HuH-7 (cell line): Measurements from ENCODE around the gene VDR.

Experiments used
- DNase-seq: peaks from one replicate; pipeline ENCODE4 v3.0.0; 2011; ENCODE audit warnings: low spot score

Gene VDR

DNA sequence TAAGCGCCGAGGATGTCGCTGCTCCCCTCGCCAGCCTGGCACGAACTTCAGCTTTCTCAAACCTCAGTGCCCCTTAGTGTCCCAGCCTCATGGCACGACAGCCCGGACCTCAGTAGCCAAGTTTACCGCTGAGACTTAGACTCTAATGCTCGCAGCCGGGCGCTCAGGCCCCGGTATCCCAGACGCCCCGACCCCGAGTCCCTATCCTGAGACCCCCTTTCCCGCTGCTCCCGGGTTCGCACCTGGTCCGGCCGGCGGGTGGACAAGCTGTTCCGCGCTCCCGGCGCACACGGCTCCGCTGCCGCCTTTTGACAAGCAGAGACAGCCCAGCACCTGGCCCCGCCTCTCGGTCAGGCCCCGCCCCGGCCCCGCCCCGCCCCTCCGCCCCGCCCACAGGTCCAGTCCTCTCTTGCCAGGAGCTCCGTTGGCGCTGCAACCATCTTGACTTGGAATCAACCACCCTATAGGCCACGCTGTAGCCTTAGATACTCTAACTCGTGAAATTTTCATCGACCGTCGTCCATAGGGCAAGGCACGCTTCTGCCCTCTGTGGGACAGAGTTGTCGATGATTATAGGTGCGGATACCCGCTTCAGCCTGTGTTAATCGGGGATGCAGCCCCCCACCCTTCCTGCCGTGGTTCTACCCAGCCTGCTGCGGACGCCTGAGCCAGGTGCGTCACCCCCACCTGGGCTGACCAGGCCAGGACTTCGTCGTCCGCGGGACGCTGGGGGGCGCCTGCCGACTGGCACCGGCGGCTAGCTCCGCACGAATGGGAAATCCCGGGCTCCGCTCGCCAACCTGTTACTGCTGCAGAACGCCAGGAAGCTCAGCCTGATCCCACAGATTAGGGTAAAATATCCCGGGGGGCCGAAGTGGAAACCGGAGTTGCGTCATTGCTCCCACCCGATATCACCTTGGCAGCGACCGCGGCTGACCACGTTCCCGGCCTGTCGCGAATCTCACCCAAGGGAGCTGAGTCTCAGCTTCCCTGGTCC, at the start of gene VDR:
Gene VDR (minus strand): TSS at position 282 of the 997 bp plus-strand sequence. CDS start 25,881 bp downstream, outside the sequence.
- peak; percentile 83 for DNase-seq

DNA sequence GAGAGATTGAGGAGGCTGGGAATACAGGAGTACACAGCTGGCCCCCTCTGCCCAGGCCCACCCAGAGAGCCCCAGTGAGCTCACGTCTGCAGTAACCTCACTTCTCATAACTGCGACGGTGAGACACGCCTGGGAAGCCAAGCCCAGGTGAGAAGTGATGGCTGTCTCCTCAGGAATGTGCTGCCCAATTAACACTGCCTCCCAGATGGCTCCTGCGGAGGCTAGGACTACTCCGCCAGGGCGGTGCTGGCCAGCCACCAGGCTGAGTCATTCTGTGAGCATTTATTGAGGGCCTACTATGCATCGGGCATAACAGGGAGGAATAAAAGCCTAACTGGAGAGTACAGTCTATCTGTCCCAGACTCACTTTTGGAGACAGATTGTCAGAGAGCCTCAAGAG, 49.3 kb upstream of the VDR start:
- no peak for DNase-seq

DNA sequence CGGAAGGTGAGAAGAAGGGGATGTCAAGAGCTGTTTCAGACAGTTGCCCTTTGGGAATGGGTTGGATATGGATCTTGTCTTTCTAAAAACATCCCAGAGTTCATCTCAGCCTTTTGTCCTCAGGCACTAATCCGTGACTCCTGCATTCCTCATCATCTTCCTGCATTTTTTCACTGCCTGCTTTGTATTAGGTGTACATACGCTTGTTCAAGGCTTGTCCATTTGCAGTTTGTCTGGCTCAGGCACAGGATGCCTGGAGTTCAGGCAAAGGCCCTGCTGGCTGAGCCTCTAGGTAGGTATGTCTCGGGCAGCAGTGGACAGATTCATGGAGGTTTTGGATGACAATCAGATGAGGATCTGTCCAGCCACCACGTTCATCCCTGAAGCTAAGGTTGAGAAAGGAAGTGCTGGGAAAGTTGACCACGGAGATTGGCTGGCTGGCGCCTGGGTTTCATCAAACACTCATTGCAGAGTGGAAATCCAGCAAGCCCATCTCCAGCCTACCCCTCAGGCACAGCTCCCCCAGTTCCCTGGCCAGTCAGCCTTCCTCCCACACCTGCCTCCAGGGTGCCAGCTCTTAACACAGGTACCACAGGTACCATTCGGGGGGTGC, 46.2 kb upstream of the VDR start:
- no peak for DNase-seq

GRCh38 chr12:47949441-47950341, 44.9 kb upstream of the VDR start:
- peak; percentile 92 for DNase-seq

- no peak for DNase-seq
These were observed 42.5 kb upstream of the VDR start for GRCh38 chr12:47947341-47947740.

DNA sequence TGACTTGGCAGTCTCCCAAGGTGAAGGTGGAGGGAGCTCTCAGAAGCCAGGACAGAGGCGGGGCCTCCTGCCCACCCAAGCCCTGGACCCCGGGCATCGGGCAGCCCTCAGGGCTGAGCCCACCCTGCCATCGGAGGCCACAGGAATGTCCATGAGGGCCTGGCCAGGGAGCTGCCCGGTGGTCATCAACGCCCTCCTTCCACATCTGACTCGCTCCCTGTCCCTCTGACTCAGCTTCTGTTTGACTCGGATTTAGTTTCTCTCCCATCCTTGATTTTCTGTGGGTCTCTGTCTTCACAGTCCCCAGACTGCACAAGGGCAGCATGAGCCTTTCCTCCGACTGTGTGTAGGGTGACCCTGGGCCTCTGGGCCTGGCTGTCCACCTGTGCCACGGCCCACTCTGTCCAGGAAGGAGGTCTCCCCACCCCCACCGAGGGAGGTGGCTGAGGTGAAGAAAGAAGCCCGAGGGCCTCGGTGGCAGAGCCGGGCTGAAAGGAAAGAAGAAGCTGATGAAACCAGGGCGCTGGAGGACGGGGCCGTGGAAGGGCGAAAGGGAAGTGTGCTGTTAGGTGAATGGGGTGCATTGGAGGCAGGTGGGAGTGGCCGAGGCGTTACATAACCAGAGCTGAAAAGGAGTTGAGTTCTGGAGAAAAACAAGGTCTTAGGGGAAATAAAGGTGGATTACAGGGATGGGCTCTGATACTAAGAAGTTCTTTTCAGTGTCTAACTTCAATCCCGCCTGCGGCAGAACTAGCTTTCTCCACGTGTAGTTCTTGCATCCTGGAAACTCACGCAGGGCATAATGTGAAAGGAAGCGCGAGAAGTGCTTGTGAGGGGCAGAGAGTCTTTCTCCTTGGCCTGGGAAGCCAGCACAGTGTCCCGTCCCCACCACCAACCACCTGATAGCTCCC, 41.9 kb upstream of the VDR start:
- DNase-seq = no peak

- no peak for DNase-seq
These were observed 40.5 kb upstream of the VDR start for GRCh38 chr12:47945341-47945728.

DNA sequence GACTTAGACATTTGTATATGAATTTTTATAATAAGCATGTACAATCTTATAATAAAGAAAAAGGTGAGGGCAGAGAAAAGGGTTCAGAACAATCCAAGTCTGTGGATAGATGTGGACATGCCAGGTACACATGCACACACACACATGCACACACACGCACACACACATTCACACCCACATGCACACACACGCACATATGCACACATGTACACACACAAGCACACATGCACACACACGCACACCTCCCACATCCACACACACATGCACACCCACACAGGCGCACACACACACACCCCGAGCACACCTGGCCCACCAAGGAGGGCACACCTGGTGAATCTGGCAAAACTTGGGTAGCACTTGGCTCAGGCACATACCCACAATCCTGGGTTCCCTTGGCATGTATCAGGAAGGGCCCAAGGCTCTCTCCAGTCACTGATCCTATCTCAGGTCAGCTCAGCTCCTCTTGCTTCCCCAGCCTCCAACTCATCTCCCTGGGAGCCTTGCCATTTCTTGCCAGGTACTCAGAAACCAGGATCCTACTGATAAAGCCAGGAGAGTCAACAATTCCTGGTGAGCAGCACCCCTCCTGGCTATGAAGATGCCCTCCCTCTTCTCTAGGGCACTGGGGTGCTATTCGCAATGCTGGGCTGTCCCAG, 40.0 kb upstream of the VDR start:
- no peak for DNase-seq

DNA sequence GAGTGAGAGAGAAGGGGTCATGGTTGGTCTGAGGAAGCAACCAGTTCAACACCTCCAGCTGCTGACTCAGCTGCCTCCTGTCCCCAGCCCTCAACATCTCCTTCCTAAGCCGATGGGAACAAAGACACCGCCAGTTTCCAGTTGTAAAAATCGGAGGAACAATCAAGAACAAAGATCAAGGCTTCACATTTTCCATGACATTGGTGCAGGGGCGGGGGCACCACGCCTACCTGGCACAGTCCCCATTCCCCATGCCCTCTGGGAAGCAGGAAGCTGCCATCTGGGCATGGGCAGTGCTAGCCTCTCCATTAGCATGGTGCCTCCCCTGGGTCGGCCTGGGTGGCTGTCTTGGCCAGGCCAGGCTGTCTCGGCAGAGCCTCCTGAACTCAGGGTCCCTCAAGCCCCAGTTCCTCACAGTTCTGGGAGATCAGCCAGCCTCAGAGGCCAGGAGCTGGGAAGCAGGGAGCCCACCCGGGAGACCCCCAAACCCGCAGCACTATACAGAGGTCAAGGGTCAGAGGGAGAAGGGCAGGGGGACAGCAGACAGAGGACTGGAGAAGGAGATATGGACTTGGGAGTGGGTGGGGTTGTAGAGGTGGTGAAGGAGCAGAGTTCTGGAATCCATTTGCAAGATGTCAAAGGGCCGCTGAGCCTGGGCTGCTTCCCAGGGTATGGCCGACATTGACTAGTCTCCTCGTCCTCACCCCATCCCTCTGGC, 39.0 kb upstream of the VDR start:
- DNase-seq = no peak

- DNase-seq = no peak
These were observed 37.9 kb upstream of the VDR start for GRCh38 chr12:47942614-47943225.

DNA sequence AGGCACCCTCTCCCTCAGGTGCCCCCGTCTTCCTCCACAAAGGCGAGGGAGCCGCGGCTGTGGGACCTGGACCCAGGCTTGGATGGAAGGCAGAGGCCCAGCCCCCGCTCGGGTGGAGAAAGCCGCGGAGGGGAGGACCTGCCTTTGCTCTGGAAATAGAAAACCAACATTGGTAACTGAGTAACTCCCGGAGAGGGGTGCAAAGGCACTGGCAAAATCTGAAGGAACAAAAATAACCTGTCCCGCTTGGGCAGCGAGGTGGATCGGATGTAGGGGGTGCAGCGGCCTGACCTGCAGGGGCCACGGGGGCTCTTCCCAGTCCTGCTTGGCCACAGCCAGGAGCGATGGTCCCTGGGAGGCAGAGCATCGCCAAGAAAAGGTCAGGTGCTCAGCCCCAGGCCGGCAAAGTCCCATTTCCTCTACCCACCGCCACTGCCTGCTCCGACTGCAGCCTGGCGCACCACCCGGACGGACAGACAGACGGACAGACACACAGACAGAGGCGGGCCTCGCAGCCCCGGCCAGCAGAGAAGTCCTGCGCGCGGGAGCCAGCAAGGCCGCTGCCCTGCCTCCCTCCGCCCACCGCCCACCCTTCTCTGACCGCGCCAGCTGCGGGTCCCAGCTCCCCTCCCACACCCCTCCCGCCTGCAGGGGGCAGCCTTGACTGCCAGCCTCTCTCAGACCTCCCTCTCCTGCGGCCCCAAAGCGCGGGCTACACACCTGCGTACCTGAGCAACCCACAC, 37.2 kb upstream of the VDR start:
- DNase-seq = peak; percentile 83

DNA sequence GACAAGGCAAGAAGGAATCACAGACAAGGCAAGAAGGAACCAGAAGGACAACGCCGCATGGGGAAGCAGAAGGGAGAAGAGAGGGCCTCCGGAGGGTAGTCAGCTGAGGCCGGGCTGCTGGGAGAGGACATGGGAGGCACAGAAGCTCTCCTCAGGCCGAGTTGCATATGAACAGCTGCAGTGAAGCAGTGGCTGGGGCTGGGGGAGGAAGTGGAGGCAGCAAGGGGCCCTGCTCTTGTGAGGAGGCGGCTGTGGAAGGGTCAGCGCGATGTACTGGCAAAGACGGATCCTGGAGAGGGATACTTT, 36.6 kb upstream of the VDR start:
- no peak for DNase-seq

DNA sequence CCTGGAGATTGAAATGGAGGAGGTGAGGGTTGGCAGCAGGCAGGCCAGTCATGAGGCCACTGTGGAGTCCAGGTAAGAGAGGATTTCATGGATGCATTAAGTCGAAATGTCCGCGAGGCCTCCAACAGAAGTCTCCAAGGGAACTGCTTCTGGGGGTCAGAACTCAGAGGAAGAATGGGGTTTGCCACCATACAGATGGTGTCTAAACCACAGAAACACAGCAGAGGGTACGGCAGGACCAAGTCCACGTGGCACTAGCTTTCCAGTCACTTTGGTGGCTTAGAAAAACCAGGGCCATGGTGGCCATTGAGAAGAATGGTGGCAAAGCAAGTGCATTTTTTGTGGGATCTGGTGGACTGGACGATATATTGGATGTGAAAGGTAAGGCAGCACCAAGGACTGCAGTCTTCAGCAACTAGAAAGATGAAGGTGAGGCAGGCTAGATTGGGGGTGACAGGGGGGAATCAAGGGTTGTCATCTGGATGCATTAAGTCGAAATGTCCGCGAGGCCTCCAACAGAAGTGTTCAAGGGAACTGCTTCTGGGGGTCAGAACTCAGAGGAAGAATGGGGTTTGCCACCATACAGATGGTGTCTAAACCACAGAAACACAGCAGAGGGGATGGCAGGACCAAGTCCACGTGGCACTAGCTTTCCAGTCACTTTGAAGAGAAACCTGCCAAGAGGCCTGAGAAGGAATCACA, 36.1 kb upstream of the VDR start:
- DNase-seq = no peak

- no peak for DNase-seq
These were observed 34.3 kb upstream of the VDR start for GRCh38 chr12:47939009-47939601.

DNA sequence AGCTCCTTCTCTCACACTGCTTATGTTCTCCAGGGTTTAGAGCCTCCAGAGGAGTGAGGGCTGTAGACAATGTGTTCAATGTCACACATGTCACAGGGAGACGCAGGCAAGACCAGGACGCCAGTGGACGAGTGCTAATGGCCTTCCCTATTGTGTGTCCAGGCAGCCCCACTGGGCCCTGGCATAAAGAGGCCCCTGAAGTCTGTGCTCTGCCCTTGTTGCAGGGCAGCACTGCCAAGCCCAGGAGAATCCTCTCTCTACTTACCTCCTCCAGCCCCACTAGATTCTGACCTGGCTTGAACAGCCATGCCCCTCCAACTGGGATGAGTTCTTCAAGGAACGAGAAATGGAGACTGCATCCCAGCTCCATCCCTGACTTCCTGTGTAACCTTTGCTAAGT, 33.8 kb upstream of the VDR start:
- DNase-seq = no peak

- DNase-seq = no peak
These were observed 33.3 kb upstream of the VDR start for GRCh38 chr12:47938093-47938492.

DNA sequence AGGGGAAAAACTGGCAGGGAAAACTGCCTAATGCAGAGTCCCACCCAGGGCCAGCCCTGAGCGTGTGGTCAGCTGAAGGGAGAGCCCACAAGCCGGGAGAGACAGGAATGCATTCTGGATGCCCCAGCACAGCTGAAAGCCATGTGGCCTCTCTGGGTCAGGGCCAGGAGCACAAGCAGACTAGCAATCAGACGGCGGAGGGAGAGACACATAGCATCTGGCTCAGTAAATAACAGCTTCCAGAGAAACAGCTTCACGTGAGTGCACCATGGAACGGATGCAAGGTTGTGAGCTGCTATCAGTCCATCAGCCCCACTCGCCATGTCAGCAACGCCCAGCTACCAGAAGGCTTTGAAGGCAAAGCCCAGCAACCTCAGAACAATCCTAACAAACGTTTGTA, 30.4 kb upstream of the VDR start:
- no peak for DNase-seq

- no peak for DNase-seq
These were observed 26.4 kb upstream of the VDR start for GRCh38 chr12:47931187-47931586.
